ENCODE results near the gene CCDC183. TPM values are rescaled to one million over a fixed set of nuclear protein-coding genes. Genes with fewer than 3 reads are reported as not detected.

The CCDC183 gene
- total RNA-seq, 4 donors from 2014 or later, result 1.4 to 3.4 (median 2.0) TPM; not detected in 1

DNA sequence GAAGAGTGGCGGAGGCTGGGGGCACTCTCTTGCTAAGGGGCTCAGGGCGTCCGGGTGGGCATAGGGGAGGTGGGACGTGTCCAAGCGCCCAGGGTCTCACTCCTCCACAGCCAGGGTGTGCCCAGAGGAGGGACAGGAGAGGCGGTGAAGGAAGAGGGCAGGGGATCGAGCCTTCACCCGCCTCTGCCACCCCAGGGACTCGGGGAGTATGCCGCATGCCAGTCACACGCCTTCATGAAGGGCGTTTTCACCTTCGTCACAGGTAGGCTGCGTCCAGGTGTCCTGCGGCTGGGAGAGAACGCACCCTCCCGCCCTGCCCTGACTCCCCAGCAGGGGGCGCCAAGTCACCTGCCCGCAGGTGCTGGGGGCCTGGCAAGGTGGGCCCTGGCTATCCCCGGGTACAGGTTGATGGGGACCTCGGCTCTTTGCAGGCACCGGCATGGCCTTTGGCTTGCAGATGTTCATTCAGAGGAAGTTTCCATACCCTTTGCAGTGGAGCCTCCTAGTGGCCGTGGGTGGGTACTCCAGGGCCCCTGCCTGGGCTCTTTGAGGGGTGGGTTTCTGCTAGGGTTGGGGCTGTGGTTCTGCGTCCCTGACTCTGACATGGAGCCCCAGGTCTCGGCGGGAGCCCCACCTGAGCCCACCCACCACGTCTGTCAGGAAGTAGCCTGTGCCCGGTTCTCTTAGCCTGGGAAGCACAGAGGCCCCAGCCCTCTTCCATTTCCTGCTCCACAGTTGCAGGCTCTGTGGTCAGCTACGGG is 4.4 kb upstream of the CCDC183 start:
- Histone ChIP-seq H3K27ac (peak overlapping the region; percentile 77 to 95 (median 94)), H3K4me1 (peaks cover 0 to 44% (median 13%) of the 10 kb centered on the region in 3 donors), H3K27me3 (peaks cover 8% of the 10 kb centered on the region), H3K36me3 (peaks cover 0 to 18% of the 10 kb centered on the region in 2 donors), H3K4me3 (peak overlapping the region; percentile 70 to 86), H3K9me3 (no peaks in the 10 kb centered on the region)
- TF ChIP-seq POLR2AphosphoS5 (IDR thresholded peaks at IDR 0.05) (no peak), POLR2A (IDR thresholded peaks at IDR 0.05) (no peak), EP300 (IDR thresholded peaks at IDR 0.05) (no peak)
- TF ChIP-seq, protein P1, sequence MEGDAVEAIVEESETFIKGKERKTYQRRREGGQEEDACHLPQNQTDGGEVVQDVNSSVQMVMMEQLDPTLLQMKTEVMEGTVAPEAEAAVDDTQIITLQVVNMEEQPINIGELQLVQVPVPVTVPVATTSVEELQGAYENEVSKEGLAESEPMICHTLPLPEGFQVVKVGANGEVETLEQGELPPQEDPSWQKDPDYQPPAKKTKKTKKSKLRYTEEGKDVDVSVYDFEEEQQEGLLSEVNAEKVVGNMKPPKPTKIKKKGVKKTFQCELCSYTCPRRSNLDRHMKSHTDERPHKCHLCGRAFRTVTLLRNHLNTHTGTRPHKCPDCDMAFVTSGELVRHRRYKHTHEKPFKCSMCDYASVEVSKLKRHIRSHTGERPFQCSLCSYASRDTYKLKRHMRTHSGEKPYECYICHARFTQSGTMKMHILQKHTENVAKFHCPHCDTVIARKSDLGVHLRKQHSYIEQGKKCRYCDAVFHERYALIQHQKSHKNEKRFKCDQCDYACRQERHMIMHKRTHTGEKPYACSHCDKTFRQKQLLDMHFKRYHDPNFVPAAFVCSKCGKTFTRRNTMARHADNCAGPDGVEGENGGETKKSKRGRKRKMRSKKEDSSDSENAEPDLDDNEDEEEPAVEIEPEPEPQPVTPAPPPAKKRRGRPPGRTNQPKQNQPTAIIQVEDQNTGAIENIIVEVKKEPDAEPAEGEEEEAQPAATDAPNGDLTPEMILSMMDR (IDR thresholded peaks at IDR 0.05), result peak in 3 of 4 experiments; percentile 54 to 80 (median 72)
- ATAC-seq, result no peak
- WGBS, 2 donors (ENCODE audit: low coverage in 1 of 2), result 20% methylated on average over 1 of the region's 29 CpGs; no CpG with 5 or more reads in 1 of the 2 donors

DNA sequence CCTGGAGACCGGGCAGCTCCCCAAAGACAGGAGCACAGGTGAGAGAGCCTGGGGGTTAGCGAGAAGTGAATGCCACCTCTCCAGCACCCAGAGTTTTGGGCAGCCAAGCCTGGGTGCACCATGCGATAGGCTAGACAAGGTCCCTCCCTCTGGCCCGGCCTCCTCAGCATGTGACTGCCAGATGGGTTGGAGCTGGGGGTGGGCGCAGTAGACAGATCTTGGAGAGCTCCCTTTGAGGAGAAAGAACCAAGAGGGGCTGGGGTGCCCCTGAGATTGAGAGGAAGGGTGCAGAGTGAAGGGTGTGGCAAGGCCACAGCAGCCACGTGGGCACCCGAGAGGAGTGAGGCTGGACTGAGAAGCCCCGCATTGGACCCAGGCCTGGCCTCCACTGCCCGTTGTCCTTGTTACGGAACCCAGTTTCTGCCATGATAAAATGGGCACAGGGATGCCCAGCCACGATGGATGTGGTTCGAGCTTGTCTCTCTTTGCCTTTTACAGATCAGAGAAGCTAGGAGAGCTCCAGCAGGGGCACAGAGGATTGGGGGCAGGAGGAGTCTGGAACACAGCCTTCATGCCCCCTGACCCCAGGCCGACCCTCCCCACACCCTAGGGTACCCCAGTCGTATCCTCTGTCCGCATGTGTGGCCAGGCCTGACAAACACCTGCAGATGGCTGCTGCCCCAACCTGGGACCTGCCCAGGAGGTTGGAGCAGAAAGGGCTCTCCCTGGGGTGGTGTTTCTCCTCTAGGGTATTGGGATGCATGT is 3.6 kb upstream of the CCDC183 start:
- Histone ChIP-seq H3K36me3 (peaks cover 0 to 18% of the 10 kb centered on the region in 2 donors), H3K9me3 (no peaks in the 10 kb centered on the region), H3K27me3 (peaks cover 16% of the 10 kb centered on the region), H3K27ac (peak overlapping the region in 2 of 4 donors; percentile 95), H3K4me1 (peaks cover 0 to 45% (median 13%) of the 10 kb centered on the region in 3 donors), H3K4me3 (peak overlapping the region in 1 of 2 donors; percentile 86)
- WGBS, 2 donors (ENCODE audit: low coverage in 1 of 2), result 20 to 85% methylated on average over 1 to 4 of the region's 15 CpGs
- TF ChIP-seq, protein P1 (IDR thresholded peaks at IDR 0.05), result no peak
- TF ChIP-seq POLR2AphosphoS5 (IDR thresholded peaks at IDR 0.05), result no peak
- no peak for TF ChIP-seq EP300 (IDR thresholded peaks at IDR 0.05)
- TF ChIP-seq POLR2A (IDR thresholded peaks at IDR 0.05), result no peak
- ATAC-seq, result no peak

DNA sequence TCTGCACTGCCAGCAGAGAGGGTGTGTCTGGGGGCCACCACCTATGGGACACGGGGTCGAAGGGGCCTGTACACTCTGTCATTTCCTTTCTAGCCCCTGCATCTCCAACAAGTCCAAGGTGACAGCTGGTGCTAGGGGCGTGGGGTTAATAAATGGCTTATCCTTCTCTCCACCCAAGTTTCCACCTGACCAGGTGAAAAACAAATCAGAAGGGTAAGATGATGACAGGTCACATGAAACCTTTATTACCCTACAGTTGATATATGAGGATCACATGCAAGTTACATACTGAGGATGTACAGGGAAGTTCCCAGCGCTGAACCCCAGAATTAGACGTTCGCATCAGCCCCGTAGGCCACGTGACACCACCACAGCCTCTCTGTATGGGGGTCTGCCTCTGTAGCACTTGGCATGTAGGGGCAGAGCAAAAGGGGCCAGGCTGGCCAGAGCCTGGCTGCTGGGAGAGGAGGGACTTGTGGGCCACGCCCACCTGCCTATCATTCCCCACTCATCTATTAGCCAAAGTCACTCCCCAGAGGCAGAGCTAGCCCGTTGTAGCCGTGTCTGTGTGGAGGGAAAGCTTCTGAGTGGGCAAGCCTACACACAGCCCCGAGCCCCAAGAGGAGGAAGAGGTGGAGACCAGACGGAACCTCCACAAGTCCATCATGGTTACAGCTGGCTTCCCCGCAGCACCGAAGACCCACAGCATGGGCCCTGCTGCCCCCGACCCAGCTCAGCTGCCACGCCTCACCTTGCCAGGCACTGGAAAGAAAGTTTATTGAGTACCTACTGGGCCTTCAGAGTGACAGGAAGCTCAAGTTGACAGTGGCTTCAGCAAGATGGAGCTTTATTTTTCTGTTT is 2.8 kb upstream of the CCDC183 start:
- Histone ChIP-seq H3K27ac (no peak overlapping the region), H3K4me1 (peaks cover 0 to 39% (median 13%) of the 10 kb centered on the region in 3 donors), H3K36me3 (peaks cover 0 to 18% of the 10 kb centered on the region in 2 donors), H3K27me3 (peaks cover 24% of the 10 kb centered on the region), H3K9me3 (no peaks in the 10 kb centered on the region), H3K4me3 (no peak overlapping the region)
- 78% methylated on average over 4 of the region's 17 CpGs; no CpG with 5 or more reads in 1 of the 2 donors for WGBS, 2 donors (ENCODE audit: low coverage in 1 of 2)
- ATAC-seq, result no peak
- TF ChIP-seq, protein P1 (IDR thresholded peaks at IDR 0.05), result no peak
- TF ChIP-seq EP300 (IDR thresholded peaks at IDR 0.05) (no peak), POLR2AphosphoS5 (IDR thresholded peaks at IDR 0.05) (no peak)

DNA sequence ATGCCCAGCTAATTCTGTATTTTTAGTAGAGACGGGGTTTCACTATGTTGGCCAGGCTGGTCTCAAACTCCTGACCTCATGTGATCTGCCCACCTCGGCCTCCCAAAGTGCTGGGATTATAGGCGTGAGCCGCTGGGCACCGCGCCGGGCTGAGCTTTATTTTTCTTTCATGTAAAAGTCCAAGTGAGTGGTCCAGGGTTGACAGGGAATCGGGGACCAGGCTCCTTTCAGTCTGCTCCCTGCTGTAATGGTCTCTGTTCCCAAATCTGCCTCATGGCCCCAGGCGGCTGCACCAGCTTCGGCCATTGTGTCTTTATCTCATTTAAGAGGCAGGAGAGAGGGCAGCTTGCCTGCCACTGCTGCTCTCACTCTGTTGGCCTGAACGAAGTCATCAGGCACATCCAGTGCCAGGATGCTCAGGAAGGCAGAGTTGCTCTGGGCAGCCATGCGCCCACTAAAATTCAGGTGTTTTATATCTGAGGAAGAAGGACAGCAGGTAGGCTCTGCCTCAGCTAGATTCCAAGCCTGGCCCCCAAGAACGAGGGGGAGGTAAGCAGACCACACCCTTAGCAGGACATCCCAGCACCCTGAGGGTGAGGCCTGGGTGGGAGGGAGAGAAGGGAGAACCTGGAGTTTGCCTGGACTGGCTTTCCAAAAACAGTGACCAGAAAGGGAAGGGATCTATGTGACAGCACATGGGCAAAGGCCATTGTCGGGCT is 1.7 kb upstream of the CCDC183 start:
- peaks cover 0 to 46% (median 13%) of the 10 kb centered on the region in 3 donors for H3K4me1 ChIP-seq
- H3K9me3 ChIP-seq, result no peaks in the 10 kb centered on the region
- 60 to 90% methylated on average over 1 to 4 of the region's 14 CpGs for WGBS, 2 donors (ENCODE audit: low coverage in 1 of 2)
- H3K27me3 ChIP-seq, result peaks cover 36% of the 10 kb centered on the region
- H3K4me3 ChIP-seq, result no peak overlapping the region
- TF ChIP-seq EP300 (IDR thresholded peaks at IDR 0.05), result no peak
- TF ChIP-seq POLR2A (IDR thresholded peaks at IDR 0.05), result no peak
- TF ChIP-seq, protein P1 (IDR thresholded peaks at IDR 0.05), result no peak
- TF ChIP-seq POLR2AphosphoS5 (IDR thresholded peaks at IDR 0.05), result no peak
- H3K27ac ChIP-seq, result no peak overlapping the region
- H3K36me3 ChIP-seq, result peaks cover 0 to 18% of the 10 kb centered on the region in 2 donors
- ATAC-seq, result no peak

Data from gastroesophageal sphincter (tissue), 4 donors.